CD14-positive monocyte (primary cell): ENCODE data around the gene EXD2. TPM values are rescaled to one million over a fixed set of nuclear protein-coding genes. Genes with fewer than 3 reads are reported as not detected.

Source experiments
- DNase-seq, 3 donors: peaks; one replicate each; pipeline ENCODE4 v3.0.0-alpha.2; 2011 to 2022
- H2AFZ ChIP-seq: 2 replicates; pipeline ENCODE4 v1.6.0; 2012; ENCODE audit warnings: mild to moderate bottlenecking, low read depth, low read length, inconsistent platforms; ENCODE audit not compliant: insufficient read depth, poor library complexity, severe bottlenecking
- H3K27ac ChIP-seq, 2 donors: 1 replicate in 1 of 2; 2 replicates in 1 of 2; pipeline ENCODE4 v1.5.1; 2012 to 2013; ENCODE audit warnings: low read length in 2 of 2, control low read depth in 1 of 2, inconsistent platforms in 1 of 2, low read depth in 1 of 2, mild to moderate bottlenecking in 1 of 2
- H3K27me3 ChIP-seq, 2 donors: one replicate each; pipeline versions ENCODE4 v1.6.0 to v1.6.1; 2011 to 2013; ENCODE audit warnings: low read length in 2 of 2; ENCODE audit not compliant: control insufficient read depth in 2 of 2, insufficient read depth in 2 of 2
- H3K36me3 ChIP-seq, 2 donors: replicated peaks in 1 of 2; 1 replicate in 1 of 2; 2 replicates in 1 of 2; pipeline versions ENCODE4 v1.5.1 to v1.6.1; 2012 to 2013; ENCODE audit warnings: low read length in 2 of 2, control low read depth in 1 of 2, inconsistent platforms in 1 of 2, mild to moderate bottlenecking in 1 of 2; ENCODE audit not compliant: insufficient read depth in 2 of 2, control insufficient read depth in 1 of 2
- H3K4me1 ChIP-seq, 2 donors: 1 replicate in 1 of 2; 2 replicates in 1 of 2; pipeline versions ENCODE4 v1.5.1 to v1.6.1; 2012 to 2013; ENCODE audit warnings: low read length in 2 of 2, control low read depth in 1 of 2, inconsistent platforms in 1 of 2, mild to moderate bottlenecking in 1 of 2, moderate library complexity in 1 of 2; ENCODE audit not compliant: insufficient read depth in 2 of 2, control insufficient read depth in 1 of 2
- H3K4me2 ChIP-seq: replicated peaks from 2 replicates; pipeline ENCODE3; 2012; ENCODE audit warnings: low read length, moderate library complexity, mild to moderate bottlenecking; ENCODE audit not compliant: poor library complexity, severe bottlenecking; ENCODE audit errors: extremely low read depth
- H3K4me3 ChIP-seq, 3 experiments: fragments of 200-600 bp in 1 of 3; sonication (generic) in 1 of 3; replicated peaks in 1 of 3; 1 replicate in 2 of 3; 2 replicates in 1 of 3; pipeline ENCODE4 v1.5.1; 2011 to 2013; ENCODE audit warnings: low read length in 3 of 3, mild to moderate bottlenecking in 3 of 3, control low read depth in 2 of 3, low read depth in 2 of 3, inconsistent platforms in 1 of 3, moderate library complexity in 1 of 3
- H3K79me2 ChIP-seq: 2 replicates; pipeline ENCODE4 v1.6.0; 2012; ENCODE audit warnings: mild to moderate bottlenecking, control low read depth, inconsistent platforms, low read length, moderate library complexity; ENCODE audit not compliant: insufficient read depth
- H3K9ac ChIP-seq: 2 replicates; pipeline ENCODE4 v1.6.0; 2017; ENCODE audit warnings: low read length, mild to moderate bottlenecking; ENCODE audit not compliant: insufficient read depth, poor library complexity, severe bottlenecking
- H3K9me3 ChIP-seq, 2 donors: replicated peaks in 1 of 2; 1 replicate in 1 of 2; 2 replicates in 1 of 2; pipeline versions ENCODE4 v1.5.1 to v1.6.1; 2012 to 2013; ENCODE audit warnings: low read length in 2 of 2, control low read depth in 1 of 2; ENCODE audit not compliant: control insufficient read depth in 1 of 2, insufficient read depth in 1 of 2
- H4K20me1 ChIP-seq: 2 replicates; pipeline ENCODE4 v1.6.0; 2012; ENCODE audit warnings: mild to moderate bottlenecking, low read length, control low read depth, moderate library complexity; ENCODE audit not compliant: insufficient read depth
- H3K27ac Mint-ChIP-seq, 7 donors: one replicate each; pipeline ENCODE4 v1.8.0; 2020; ENCODE audit warnings: mild to moderate bottlenecking in 7 of 7, mixed read lengths in 7 of 7, moderate library complexity in 6 of 7, inconsistent platforms in 2 of 7
- H3K27me3 Mint-ChIP-seq, 3 donors: one replicate each; pipeline ENCODE4 v1.8.0; 2021 to 2022; ENCODE audit warnings: low read depth in 3 of 3, mild to moderate bottlenecking in 3 of 3, mixed read lengths in 3 of 3, moderate library complexity in 3 of 3, inconsistent platforms in 1 of 3
- H3K36me3 Mint-ChIP-seq, 2 donors: one replicate each; pipeline ENCODE4 v1.8.0; 2020; ENCODE audit warnings: mixed read lengths in 2 of 2, inconsistent platforms in 1 of 2, mild to moderate bottlenecking in 1 of 2
- H3K4me1 Mint-ChIP-seq: one replicate; pipeline ENCODE4 v1.8.0; 2020; ENCODE audit warnings: mild to moderate bottlenecking, mixed read lengths
- H3K4me3 Mint-ChIP-seq, 2 donors: one replicate each; pipeline ENCODE4 v1.8.0; 2020; ENCODE audit warnings: mild to moderate bottlenecking in 2 of 2, mixed read lengths in 2 of 2, moderate library complexity in 1 of 2
- H3K9me3 Mint-ChIP-seq, 7 donors: one replicate each; pipeline ENCODE4 v1.8.0; 2020 to 2022; ENCODE audit warnings: mixed read lengths in 7 of 7, mild to moderate bottlenecking in 6 of 7, moderate library complexity in 6 of 7, inconsistent platforms in 2 of 7
- CTCF ChIP-seq: fragments of 200-600 bp; IDR thresholded peaks from one replicate; pipeline ENCODE4 v1.8.0; 2022; ENCODE audit warnings: antibody characterized with exemption, mild to moderate bottlenecking
- WGBS: methylation state at CpG from one replicate; pipeline ENCODE4 v1.1.5; 2013; ENCODE audit warnings: missing lambda C conversion rate; ENCODE audit not compliant: insufficient coverage; 5-methylcytosine and 5-hydroxymethylcytosine counted together
- intact Hi-C, 2 donors: fragments of 100-400 bp; cut with micrococcal nuclease; formaldehyde crosslinking; loops; one replicate each; pipeline versions ENCODE4 v1.15.0 to v1.15.1; 2023
- polyA plus RNA-seq, 3 donors: library from polyadenylated mRNA; depleted of rRNA in 1 of 3; unstranded in 2 of 3; stranded (reverse) in 1 of 3; fragments of 300-500 nt in 2 of 3; fragments of >200 nt in 1 of 3; fragmentation: Illumina TruSeq in 2 of 3; gene quantifications; 1 replicate in 2 of 3; 2 replicates in 1 of 3; pipeline ENCODE4 v1.2.3, GENCODE V29; 2012 to 2021

EXD2 gene
- polyA plus RNA-seq, 3 donors, result 2.3 to 4.0 (median 3.1) TPM

- no peak for TF ChIP-seq CTCF
- H3K4me3 ChIP-seq, result no peak overlapping the region
- H4K20me1 ChIP-seq, result no peaks in the 10 kb centered on the region
- 94% methylated on average over 6 of the region's 6 CpGs for WGBS
- no peak overlapping the region for H2AFZ ChIP-seq
- no peak overlapping the region for H3K9ac ChIP-seq
- peaks cover 57 to 62% of the 10 kb centered on the region in 2 donors for H3K27me3 ChIP-seq
- no peak for DNase-seq
- H3K27ac Mint-ChIP-seq, result no peak overlapping the region
- H3K27ac ChIP-seq, result no peak overlapping the region
- H3K4me3 Mint-ChIP-seq, result peak overlapping the region in 1 of 2 donors; percentile 16
- no peak overlapping the region for H3K4me2 ChIP-seq
- H3K4me1 ChIP-seq, result peaks cover 3 to 21% of the 10 kb centered on the region in 2 donors
- no peaks in the 10 kb centered on the region for H3K36me3 ChIP-seq
- H3K79me2 ChIP-seq, result no peaks in the 10 kb centered on the region
- intact Hi-C loops, result no loop called here
- no peaks in the 10 kb centered on the region for H3K36me3 Mint-ChIP-seq
- peaks cover 10% of the 10 kb centered on the region for H3K4me1 Mint-ChIP-seq
- H3K27me3 Mint-ChIP-seq, result peaks cover 52 to 66% (median 53%) of the 10 kb centered on the region in 3 donors
- H3K9me3 Mint-ChIP-seq, result peaks cover 0 to 9% (median 3%) of the 10 kb centered on the region in 7 donors
- peaks cover 0 to 21% of the 10 kb centered on the region in 2 donors for H3K9me3 ChIP-seq
These were observed 72.1 kb downstream of the EXD2 start for GRCh38 chr14:69263364-69263763.

- DNase-seq, result no peak
- no peak overlapping the region for H3K4me2 ChIP-seq
- 94% methylated on average over 5 of the region's 8 CpGs for WGBS
- no peaks in the 10 kb centered on the region for H3K36me3 ChIP-seq
- peaks cover 48 to 62% (median 49%) of the 10 kb centered on the region in 3 donors for H3K27me3 Mint-ChIP-seq
- peaks cover 0 to 18% of the 10 kb centered on the region in 2 donors for H3K9me3 ChIP-seq
- no peak overlapping the region for H3K9ac ChIP-seq
- no peak overlapping the region for H3K4me3 ChIP-seq
- peak overlapping the region in 1 of 2 donors; percentile 16 for H3K4me3 Mint-ChIP-seq
- H3K27ac ChIP-seq, result no peak overlapping the region
- H3K27ac Mint-ChIP-seq, result no peak overlapping the region
- peaks cover 10% of the 10 kb centered on the region for H3K4me1 Mint-ChIP-seq
- peaks cover 0 to 9% (median 2%) of the 10 kb centered on the region in 7 donors for H3K9me3 Mint-ChIP-seq
- H3K36me3 Mint-ChIP-seq, result no peaks in the 10 kb centered on the region
- H2AFZ ChIP-seq, result no peak overlapping the region
- no peaks in the 10 kb centered on the region for H3K79me2 ChIP-seq
- peaks cover 3 to 21% of the 10 kb centered on the region in 2 donors for H3K4me1 ChIP-seq
- TF ChIP-seq CTCF, result no peak
- no peaks in the 10 kb centered on the region for H4K20me1 ChIP-seq
- intact Hi-C loops, result no loop called here
- peaks cover 53 to 58% of the 10 kb centered on the region in 2 donors for H3K27me3 ChIP-seq
These were observed 72.5 kb downstream of the EXD2 start for GRCh38 chr14:69263771-69264170.
